HepG2 (cell line): ENCODE data around the gene RIPOR3. TPM values are rescaled to one million over a fixed set of nuclear protein-coding genes. Genes with fewer than 3 reads are reported as not detected.

Experiments used
- AFF4 ChIP-seq: sonication (generic); formaldehyde crosslinking; IDR thresholded peaks from 2 replicates; pipeline ENCODE4 v1.4.0; 2020; ENCODE audit warnings: missing genetic modification reagents
- CBX5 ChIP-seq: sonication (generic); formaldehyde crosslinking; IDR thresholded peaks from 2 replicates; pipeline ENCODE4 v1.4.0; 2020; ENCODE audit warnings: missing genetic modification reagents, borderline replicate concordance
- CC2D1A ChIP-seq: sonication (generic); formaldehyde crosslinking; IDR thresholded peaks from 2 replicates; pipeline ENCODE4 v1.8.1; 2023; ENCODE audit warnings: mild to moderate bottlenecking, missing genetic modification reagents
- FOXA3 ChIP-seq: IDR thresholded peaks from 2 replicates; pipeline ENCODE4 v1.6.1; 2016; ENCODE audit warnings: missing genetic modification reagents, missing compliant biosample characterization
- ISX ChIP-seq: sonication (generic); formaldehyde crosslinking; conservative IDR thresholded peaks from 2 replicates; pipeline ENCODE4 v1.5.0; 2020; ENCODE audit warnings: missing genetic modification reagents
- KAT7 ChIP-seq: IDR thresholded peaks from 2 replicates; pipeline ENCODE4 v1.6.1; 2018; ENCODE audit warnings: borderline replicate concordance, missing compliant biosample characterization
- PHF21A ChIP-seq: sonication (generic); formaldehyde crosslinking; IDR thresholded peaks from 2 replicates; pipeline ENCODE4 v1.5.0; 2020; ENCODE audit warnings: mild to moderate bottlenecking, missing genetic modification reagents
- SALL2 ChIP-seq: sonication (generic); formaldehyde crosslinking; IDR thresholded peaks from 2 replicates; pipeline ENCODE4 v1.8.1; 2023; ENCODE audit warnings: mild to moderate bottlenecking, missing genetic modification reagents, inconsistent platforms
- SMC3 ChIP-seq: IDR thresholded peaks from 2 replicates; pipeline ENCODE4 v1.6.1; 2011; ENCODE audit warnings: low read length, improper control_type of control experiment
- SNAPC4 ChIP-seq: sonication (generic); formaldehyde crosslinking; IDR thresholded peaks from 2 replicates; pipeline ENCODE4 v1.4.0; 2020; ENCODE audit warnings: mild to moderate bottlenecking, missing genetic modification reagents
- TP53 ChIP-seq: sonication (generic); formaldehyde crosslinking; conservative IDR thresholded peaks from 2 replicates; pipeline ENCODE4 v1.4.0; 2020; ENCODE audit warnings: missing genetic modification reagents
- ZBTB38 ChIP-seq: sonication (generic); formaldehyde crosslinking; IDR thresholded peaks from 2 replicates; pipeline ENCODE4 v1.5.1; 2020; ENCODE audit warnings: mild to moderate bottlenecking, missing genetic modification reagents
- ZNF441 ChIP-seq: sonication (generic); formaldehyde crosslinking; IDR thresholded peaks from 2 replicates; pipeline ENCODE4 v1.7.0; 2021; ENCODE audit warnings: missing genetic modification reagents, borderline replicate concordance
- ZNF460 ChIP-seq: sonication (generic); formaldehyde crosslinking; IDR thresholded peaks from 2 replicates; pipeline ENCODE4 v1.5.1; 2020; ENCODE audit warnings: missing genetic modification reagents, mild to moderate bottlenecking, borderline replicate concordance
- ZNF713 ChIP-seq: sonication (generic); formaldehyde crosslinking; IDR thresholded peaks from 2 replicates; pipeline ENCODE4 v1.4.0; 2020; ENCODE audit warnings: mild to moderate bottlenecking, missing genetic modification reagents
- ZNF746 ChIP-seq: sonication (generic); formaldehyde crosslinking; IDR thresholded peaks from 2 replicates; pipeline ENCODE4 v1.8.0; 2022; ENCODE audit warnings: mild to moderate bottlenecking, missing genetic modification reagents
- ZSCAN25 ChIP-seq: sonication (generic); formaldehyde crosslinking; IDR thresholded peaks from 2 replicates; pipeline ENCODE4 v1.8.0; 2022; ENCODE audit warnings: mild to moderate bottlenecking, missing genetic modification reagents
- ZSCAN30 ChIP-seq: sonication (generic); formaldehyde crosslinking; IDR thresholded peaks from 2 replicates; pipeline ENCODE4 v1.5.0; 2020; ENCODE audit warnings: mild to moderate bottlenecking, missing genetic modification reagents
- polyA plus RNA-seq, 8 experiments: library from polyadenylated mRNA; depleted of rRNA in 3 of 8; stranded (reverse) in 7 of 8; unstranded in 1 of 8; fragments of >200 nt; fragmentation: Illumina TruSeq in 4 of 8; extraction: Trizol in 4 of 8; gene quantifications; 2 replicates each; pipeline versions ENCODE4 v1.2.1 to v1.2.3, GENCODE V29; 2011 to 2016; ENCODE audit warnings: low read depth in 4 of 8, missing spikeins in 1 of 8, mixed read lengths in 1 of 8; ENCODE audit not compliant: insufficient read depth in 1 of 8
- total RNA-seq, 5 experiments: library from RNA; depleted of rRNA; stranded (reverse); fragments of >200 nt; fragmentation: Illumina TruSeq; extraction: Trizol; gene quantifications; 2 replicates each; pipeline ENCODE4 v1.2.3, GENCODE V29; 2016; ENCODE audit warnings: low read depth in 1 of 5
- TF ChIP-seq, protein P1 (sequence below): sonication (generic); formaldehyde crosslinking; IDR thresholded peaks from 2 replicates; pipeline ENCODE4 v1.9.0; 2022; ENCODE audit warnings: low read depth, missing genetic modification reagents

Gene RIPOR3
- total and polyA plus RNA-seq, 2 of the 13 experiments (the other 11 are each of a cell fraction or from before 2014, with no cell fraction given): 0.18 TPM; not detected in 1

DNA sequence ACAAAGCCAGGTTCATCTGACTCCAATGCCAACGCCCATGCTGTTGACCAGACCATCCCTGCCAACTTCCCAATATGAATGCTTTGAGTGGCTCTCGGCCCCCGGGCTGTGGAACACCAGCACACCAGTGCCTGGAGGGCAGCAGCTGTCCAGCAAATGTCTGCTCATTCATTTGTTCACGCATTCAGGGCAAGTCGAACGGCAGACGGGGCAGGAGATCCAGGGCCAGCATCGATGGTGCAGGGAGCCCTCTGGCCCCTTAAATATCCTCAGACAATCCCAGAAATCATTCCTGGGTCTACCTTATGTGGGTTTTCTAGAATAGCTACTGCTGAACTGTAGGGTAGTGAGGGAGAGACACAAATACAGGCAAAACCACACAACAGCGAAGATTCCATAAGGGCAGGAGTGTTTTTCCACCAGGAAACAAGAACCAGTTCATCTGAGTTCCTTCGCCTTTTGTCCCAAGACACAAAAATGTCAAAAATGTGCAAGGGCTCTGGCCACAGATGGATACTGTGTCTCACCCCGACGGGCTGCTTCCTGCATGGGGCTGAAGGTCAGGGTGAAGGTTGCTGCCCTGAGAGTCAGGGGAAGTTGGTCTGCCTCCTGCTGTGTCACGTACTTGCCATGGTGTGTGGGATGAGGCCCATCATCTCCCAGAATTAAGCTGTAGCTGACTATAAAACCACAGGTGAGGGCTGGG is 15.5 kb downstream of the RIPOR3 start (continued):
- TF ChIP-seq ZNF746 (CRISPR knock-in tag) (peak; percentile 33; the same call in 1 of the 2 replicates), ISX (no peak), ZSCAN25 (CRISPR knock-in tag) (no peak), ZNF441 (CRISPR knock-in tag) (no peak), SNAPC4 (CRISPR knock-in tag) (no peak), PHF21A (CRISPR knock-in tag) (peak; percentile 94), CBX5 (CRISPR knock-in tag) (no peak), SALL2 (CRISPR knock-in tag) (no peak), CC2D1A (CRISPR knock-in tag) (no peak), AFF4 (no peak), ZSCAN30 (CRISPR knock-in tag) (no peak), ZNF713 (CRISPR knock-in tag) (no peak), ZBTB38 (peak; percentile 27; the same call in 1 of the 2 replicates), KAT7 (CRISPR knock-in tag) (no peak), ZNF460 (CRISPR knock-in tag) (no peak), SMC3 (no peak; the same call in 1 of the 2 replicates), FOXA3 (CRISPR knock-in tag) (peak; percentile 67; the same call in 1 of the 2 replicates), TP53 (CRISPR knock-in tag) (0 out of 2 replicates have a peak, but pooled peaks have one; percentile 67)
- TF ChIP-seq, protein P1, sequence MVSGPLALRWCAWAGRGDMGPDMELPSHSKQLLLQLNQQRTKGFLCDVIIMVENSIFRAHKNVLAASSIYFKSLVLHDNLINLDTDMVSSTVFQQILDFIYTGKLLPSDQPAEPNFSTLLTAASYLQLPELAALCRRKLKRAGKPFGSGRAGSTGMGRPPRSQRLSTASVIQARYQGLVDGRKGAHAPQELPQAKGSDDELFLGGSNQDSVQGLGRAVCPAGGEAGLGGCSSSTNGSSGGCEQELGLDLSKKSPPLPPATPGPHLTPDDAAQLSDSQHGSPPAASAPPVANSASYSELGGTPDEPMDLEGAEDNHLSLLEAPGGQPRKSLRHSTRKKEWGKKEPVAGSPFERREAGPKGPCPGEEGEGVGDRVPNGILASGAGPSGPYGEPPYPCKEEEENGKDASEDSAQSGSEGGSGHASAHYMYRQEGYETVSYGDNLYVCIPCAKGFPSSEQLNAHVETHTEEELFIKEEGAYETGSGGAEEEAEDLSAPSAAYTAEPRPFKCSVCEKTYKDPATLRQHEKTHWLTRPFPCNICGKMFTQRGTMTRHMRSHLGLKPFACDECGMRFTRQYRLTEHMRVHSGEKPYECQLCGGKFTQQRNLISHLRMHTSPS (CRISPR knock-in tag): no peak
